Lower lobe of right lung (tissue), 2 donors: ENCODE results near the gene AMMECR1L. TPM values are rescaled to one million over a fixed set of nuclear protein-coding genes. Genes with fewer than 3 reads are reported as not detected.

ENCODE experiments used
- ATAC-seq, 2 donors: fragments of 200-7000 bp; cut with Tn5 transposase; one replicate each; pipeline ENCODE4 v1.9.1; 2020 to 2022; ENCODE audit warnings: mild to moderate bottlenecking in 2 of 2, moderate library complexity in 2 of 2
- DNase-seq: peaks from one replicate; pipeline ENCODE4 v3.0.0-alpha.2; 2020
- H3K27ac ChIP-seq: fragments of 200-600 bp; one replicate; pipeline ENCODE4 v1.8.0; 2022
- H3K27me3 ChIP-seq: fragments of 200-600 bp; one replicate; pipeline ENCODE4 v1.8.0; 2022; ENCODE audit warnings: low read depth
- H3K36me3 ChIP-seq: fragments of 200-600 bp; one replicate; pipeline ENCODE4 v1.8.0; 2022; ENCODE audit warnings: mild to moderate bottlenecking
- H3K4me1 ChIP-seq: fragments of 200-600 bp; one replicate; pipeline ENCODE4 v1.8.0; 2022
- H3K4me3 ChIP-seq: fragments of 200-600 bp; one replicate; pipeline ENCODE4 v1.8.0; 2022; ENCODE audit warnings: mild to moderate bottlenecking
- H3K9me3 ChIP-seq: fragments of 200-600 bp; one replicate; pipeline ENCODE4 v1.8.0; 2022
- CTCF ChIP-seq: fragments of 200-600 bp; IDR thresholded peaks from one replicate; pipeline ENCODE4 v1.8.0; 2022; ENCODE audit warnings: antibody characterized with exemption, mild to moderate bottlenecking
- intact Hi-C: fragments of 100-400 bp; cut with DNase I; formaldehyde crosslinking; loops from one replicate; pipeline ENCODE4 v1.11.0; 2022
- total RNA-seq: library from RNA; stranded (reverse); fragmentation: NEBNext Ultra II Directional; extraction: Animal tissue kit (Norgen Biotek cat#: 25700); gene quantifications from one replicate; pipeline ENCODE4 v1.2.1, GENCODE V29; 2021
- donor health status: DM: no; HTN: yes; CAD: no; lungs with severe emphysema.

AMMECR1L gene
- total RNA-seq, 1 donor from 2014 or later: 14.8 TPM

DNA sequence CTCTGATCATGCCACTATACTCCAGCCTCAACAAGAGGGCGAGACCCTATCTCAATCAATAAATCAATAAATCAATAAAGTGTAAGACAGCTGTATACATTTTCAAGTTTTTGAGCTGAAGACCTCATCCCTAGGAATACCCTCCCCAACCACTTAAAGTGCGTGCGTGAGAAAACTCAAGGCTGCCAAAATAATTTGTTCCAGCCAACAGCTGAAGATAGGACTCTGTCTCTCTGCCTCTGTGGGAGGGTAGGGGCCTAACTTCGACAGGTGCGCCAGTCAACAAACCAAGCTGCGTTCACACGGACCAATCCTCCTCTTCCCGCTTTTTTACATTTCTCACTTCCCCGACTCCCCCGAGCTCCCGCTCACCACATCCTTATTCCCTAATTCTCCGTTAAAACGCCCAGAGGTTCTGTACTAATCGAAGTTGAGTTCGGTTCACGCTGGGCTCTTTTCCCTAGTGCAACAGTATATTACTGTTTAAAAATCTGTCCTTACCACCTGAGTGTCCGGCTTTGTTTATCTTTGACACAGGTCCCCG is 28.4 kb downstream of the AMMECR1L start:
- no peak for TF ChIP-seq CTCF
- Histone ChIP-seq H3K27ac (peak overlapping the region; percentile 84), H3K36me3 (peaks cover 10% of the 10 kb centered on the region), H3K4me1 (peaks cover 33% of the 10 kb centered on the region), H3K27me3 (no peaks in the 10 kb centered on the region), H3K9me3 (no peaks in the 10 kb centered on the region), H3K4me3 (peak overlapping the region; percentile 83)
- intact Hi-C loops: no loop called here
- ATAC-seq: peak in 1 of 2 donors; percentile 22
- no peak for DNase-seq

GRCh38 chr2:127853671-127854070 is 32.1 kb downstream of the AMMECR1L start:
- no peak for TF ChIP-seq CTCF
- Histone ChIP-seq H3K9me3 (no peaks in the 10 kb centered on the region), H3K36me3 (peaks cover 47% of the 10 kb centered on the region), H3K4me3 (no peak overlapping the region), H3K27me3 (no peaks in the 10 kb centered on the region), H3K4me1 (peaks cover 24% of the 10 kb centered on the region), H3K27ac (no peak overlapping the region)
- intact Hi-C loops: no loop called here
- DNase-seq (no peak), ATAC-seq (no peak)

- H3K36me3 ChIP-seq: peaks cover 60% of the 10 kb centered on the region
These were observed 33.4 kb downstream of the AMMECR1L start for GRCh38 chr2:127852388-127852787.

GRCh38 chr2:127847931-127848330 is 37.8 kb downstream of the AMMECR1L start:
- no peak for TF ChIP-seq CTCF
- DNase-seq (no peak), ATAC-seq (no peak)
- Histone ChIP-seq H3K36me3 (peaks cover 83% of the 10 kb centered on the region), H3K4me3 (no peak overlapping the region), H3K27ac (no peak overlapping the region), H3K9me3 (no peaks in the 10 kb centered on the region), H3K27me3 (no peaks in the 10 kb centered on the region), H3K4me1 (no peaks in the 10 kb centered on the region)
- intact Hi-C loops: no loop called here

More at GRCh38 chr2:127852388-127852787, 33.4 kb downstream of the AMMECR1L start:
- Histone ChIP-seq H3K9me3 (no peaks in the 10 kb centered on the region), H3K4me3 (no peak overlapping the region), H3K4me1 (peaks cover 20% of the 10 kb centered on the region), H3K27me3 (no peaks in the 10 kb centered on the region), H3K27ac (no peak overlapping the region)
- intact Hi-C loops: no loop called here
- no peak for TF ChIP-seq CTCF
- ATAC-seq: no peak
- DNase-seq: no peak

DNA sequence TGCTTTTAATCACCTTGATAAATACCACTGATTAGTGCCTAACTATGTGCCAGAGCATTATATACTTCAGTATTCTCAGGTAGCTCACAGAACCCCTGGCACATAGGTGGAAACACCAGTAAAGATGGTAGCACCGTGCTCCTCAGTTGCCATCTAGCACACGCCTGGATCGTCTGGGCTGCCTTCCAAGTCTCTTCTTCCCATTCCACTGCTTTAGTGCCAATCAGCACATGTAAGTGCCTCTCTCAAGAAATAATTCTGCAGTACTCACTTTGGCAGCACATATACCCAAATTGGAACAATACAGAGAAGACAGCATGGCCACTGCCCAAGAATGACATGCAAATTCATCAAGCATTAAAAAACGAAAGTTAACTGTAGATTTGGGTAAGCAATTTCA is 40.8 kb downstream of the AMMECR1L start:
- TF ChIP-seq CTCF: no peak
- H3K4me1 ChIP-seq: no peaks in the 10 kb centered on the region
- no peak overlapping the region for H3K4me3 ChIP-seq
- no peak for ATAC-seq
- no peaks in the 10 kb centered on the region for H3K27me3 ChIP-seq
- H3K9me3 ChIP-seq: no peaks in the 10 kb centered on the region
- no peak overlapping the region for H3K27ac ChIP-seq
- intact Hi-C loops: no loop called here
- DNase-seq: no peak
- H3K36me3 ChIP-seq: peaks cover 53% of the 10 kb centered on the region
